ENCODE data around the gene FLOT1.

FLOT1 gene

GRCh38 chr6:30685157-30686008, 57.1 kb downstream of the FLOT1 start:
- Histone ChIP-seq H3K27ac (peak overlapping the region; percentile 95 to 100), H3K4me3 (peak overlapping the region; percentile 91)
- TF ChIP-seq CTCF (IDR thresholded peaks at IDR 0.05), result no peak
- DNase-seq (ENCODE audit: low spot score), result no peak

GRCh38 chr6:30684386-30685156, 57.9 kb downstream of the FLOT1 start:
- peak overlapping the region; percentile 95 to 100 for H3K27ac ChIP-seq
- no peak for TF ChIP-seq CTCF (IDR thresholded peaks at IDR 0.05)
- peak overlapping the region; percentile 91 for H3K4me3 ChIP-seq
- no peak for DNase-seq (ENCODE audit: low spot score)

GRCh38 chr6:30683980-30684338, 58.5 kb downstream of the FLOT1 start:
- H3K27ac ChIP-seq, result peak overlapping the region; percentile 95 to 100
- no peak for DNase-seq (ENCODE audit: low spot score)
- H3K4me3 ChIP-seq, result peak overlapping the region; percentile 91
- TF ChIP-seq CTCF (IDR thresholded peaks at IDR 0.05), result no peak

- peak overlapping the region; percentile 95 to 100 for H3K27ac ChIP-seq
- DNase-seq (ENCODE audit: low spot score), result no peak
- TF ChIP-seq CTCF (IDR thresholded peaks at IDR 0.05), result no peak
- peak overlapping the region; percentile 91 for H3K4me3 ChIP-seq
Observed at GRCh38 chr6:30683183-30683979, 59.1 kb downstream of the FLOT1 start.

GRCh38 chr6:30682143-30683117, 60.1 kb downstream of the FLOT1 start:
- H3K4me3 ChIP-seq, result peak overlapping the region; percentile 91
- peak; percentile 93 for DNase-seq (ENCODE audit: low spot score)
- no peak for TF ChIP-seq CTCF (IDR thresholded peaks at IDR 0.05)
- H3K27ac ChIP-seq, result peak overlapping the region; percentile 95 to 100

- DNase-seq (ENCODE audit: low spot score), result no peak
- no peak for TF ChIP-seq CTCF (IDR thresholded peaks at IDR 0.05)
- Histone ChIP-seq H3K4me3 (peak overlapping the region; percentile 91), H3K27ac (peak overlapping the region; percentile 95 to 100)
Observed at GRCh38 chr6:30681766-30682142, 60.7 kb downstream of the FLOT1 start.
